DMS114 treated with DMSO at 0.1 percent for 48 hours (cell line): Measurements from ENCODE around the gene ANKRD53.

ENCODE experiments used
- DNase-seq: peaks from one replicate; lab custom pipeline; 2025; ENCODE audit not compliant: unreplicated experiment; lab: John Stamatoyannopoulos, UW

ANKRD53 gene

GRCh38 chr2:70943205-70943871, 35.1 kb upstream of the ANKRD53 start:
- no peak for DNase-seq

DNA sequence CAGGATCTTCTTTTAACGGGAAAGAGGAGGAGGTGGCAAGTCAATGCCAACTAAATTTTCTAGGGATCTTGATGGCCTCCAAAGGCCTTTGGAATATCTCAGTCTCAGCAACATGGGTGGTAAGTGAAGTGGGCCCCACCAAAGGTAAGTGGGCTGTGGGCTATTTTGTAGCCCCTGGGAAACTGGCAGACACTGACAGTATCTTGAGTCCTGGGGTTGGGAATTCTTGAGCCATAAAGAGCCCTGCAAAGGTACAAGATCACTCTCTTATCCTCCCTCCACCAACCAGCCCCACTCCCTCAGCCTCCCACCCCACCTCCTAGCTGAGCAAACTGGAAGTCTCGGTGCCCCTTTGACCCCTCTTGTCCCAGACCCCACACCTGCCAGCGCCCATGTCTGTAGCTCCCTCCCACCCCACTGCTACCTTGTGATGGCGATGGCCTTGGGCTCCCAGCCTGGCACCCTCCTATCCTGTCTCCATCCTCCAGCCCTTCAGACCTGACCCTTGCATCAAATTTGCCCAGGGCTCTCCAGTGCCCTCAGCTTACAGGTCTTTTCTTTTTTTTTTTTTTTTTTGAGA, 34.2 kb upstream of the ANKRD53 start:
- no peak for DNase-seq

GRCh38 chr2:70946832-70947442, 31.5 kb upstream of the ANKRD53 start:
- DNase-seq: peak; percentile 69

DNA sequence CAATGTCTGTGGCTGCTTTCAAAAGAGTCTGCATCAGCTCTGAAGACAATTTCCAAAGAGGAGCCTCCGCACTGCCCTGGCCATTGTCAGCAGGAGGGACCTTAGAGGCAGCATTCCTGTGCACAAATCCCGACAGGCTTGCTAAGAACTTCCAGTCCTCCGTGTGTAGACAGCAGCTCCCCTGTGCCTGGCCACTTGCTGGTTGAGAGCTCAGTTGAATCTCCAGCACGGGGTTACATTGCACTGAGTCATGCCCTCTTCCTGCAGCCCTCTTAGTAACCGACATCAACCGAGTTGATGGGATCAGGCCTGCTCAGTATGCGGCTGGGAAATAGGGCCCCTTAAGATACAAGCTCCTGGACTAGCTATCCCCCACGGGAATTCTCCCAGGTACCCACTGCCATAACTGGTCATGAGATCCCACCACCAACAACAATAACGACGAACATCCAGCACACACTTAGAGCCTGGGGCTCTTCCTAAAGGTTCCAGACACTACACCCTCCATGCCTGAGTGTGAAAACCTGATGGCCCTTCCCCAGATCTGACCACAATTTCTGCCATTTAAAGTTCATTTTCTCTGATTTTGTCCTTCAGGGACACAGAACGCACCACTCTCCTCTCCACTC, 30.8 kb upstream of the ANKRD53 start:
- DNase-seq: peak; percentile 7

DNA sequence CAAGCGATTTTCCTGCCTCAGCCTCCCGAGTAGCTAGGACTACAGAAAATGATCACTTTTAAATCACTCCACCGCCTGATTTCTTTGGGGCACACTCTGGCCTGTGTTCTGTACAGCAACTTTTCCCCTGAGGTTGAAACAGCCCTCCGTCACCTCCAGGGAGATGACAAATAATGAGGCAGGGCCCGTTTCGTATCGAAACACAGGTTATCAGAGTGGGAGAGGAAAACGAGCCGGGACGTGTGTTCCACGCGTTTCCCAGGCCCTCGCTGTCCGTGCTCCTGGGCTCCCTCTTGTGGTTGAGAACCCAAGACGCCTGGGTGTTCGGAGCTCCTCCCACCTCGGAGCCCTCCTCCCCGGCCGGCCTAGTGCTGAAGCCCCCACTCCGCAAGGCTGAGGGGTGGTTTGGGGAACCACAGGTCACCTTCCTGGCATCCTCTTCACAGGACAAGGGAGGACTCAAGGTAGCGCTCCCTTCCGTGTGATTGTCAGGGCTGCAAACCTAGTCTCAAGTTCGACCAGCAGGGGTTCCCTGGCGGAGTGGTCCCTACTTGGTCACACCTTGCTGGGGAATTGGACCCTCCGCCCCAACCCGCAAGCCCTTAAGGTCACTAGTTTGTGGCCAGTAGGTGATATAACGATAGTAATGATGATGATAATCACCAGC, 30.0 kb upstream of the ANKRD53 start:
- DNase-seq: peak; percentile 65

- no peak for DNase-seq
Observed at GRCh38 chr2:70949086-70949485, 29.3 kb upstream of the ANKRD53 start.

- no peak for DNase-seq
Observed at GRCh38 chr2:70954886-70955285, 23.5 kb upstream of the ANKRD53 start.

- no peak for DNase-seq
Observed at GRCh38 chr2:70956141-70956540, 22.3 kb upstream of the ANKRD53 start.

DNA sequence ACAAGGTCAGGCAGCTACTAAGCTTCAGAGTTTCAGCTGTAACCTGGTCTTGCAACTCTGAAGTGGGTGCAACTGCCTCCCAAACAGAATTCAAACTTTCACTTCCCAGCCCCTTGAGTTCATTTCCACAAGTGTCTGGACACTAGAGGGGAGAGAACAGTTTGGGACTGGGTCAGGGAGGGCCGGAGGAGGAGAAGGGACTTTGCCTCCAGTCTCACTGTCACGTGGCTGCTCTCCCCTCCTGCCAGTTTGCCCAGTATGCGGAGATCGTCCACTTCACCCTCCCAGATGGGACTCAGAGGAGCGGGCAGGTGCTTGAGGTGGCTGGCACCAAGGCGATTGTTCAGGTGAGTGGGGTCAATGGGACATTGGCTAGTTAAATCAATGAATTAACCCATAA, 20.6 kb upstream of the ANKRD53 start:
- DNase-seq: no peak

DNA sequence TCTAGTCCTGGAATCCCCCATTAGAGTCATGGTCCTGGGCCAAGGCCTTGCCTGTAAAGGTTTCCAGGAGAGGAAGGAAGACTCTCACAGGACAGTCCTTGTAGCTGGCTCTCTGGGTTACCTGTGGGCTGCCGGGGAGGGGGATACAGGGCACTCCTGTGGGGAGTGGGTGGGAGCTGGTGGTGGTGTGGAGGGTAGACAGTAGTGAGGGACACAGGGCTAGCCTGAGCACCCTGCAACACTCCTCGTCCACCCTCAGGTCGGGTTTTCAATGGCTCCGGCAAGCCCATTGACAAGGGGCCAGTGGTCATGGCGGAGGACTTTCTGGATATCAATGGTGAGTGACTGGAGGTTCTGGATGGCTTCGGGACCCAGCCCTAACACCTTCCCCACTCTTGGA, 19.7 kb upstream of the ANKRD53 start:
- no peak for DNase-seq

DNA sequence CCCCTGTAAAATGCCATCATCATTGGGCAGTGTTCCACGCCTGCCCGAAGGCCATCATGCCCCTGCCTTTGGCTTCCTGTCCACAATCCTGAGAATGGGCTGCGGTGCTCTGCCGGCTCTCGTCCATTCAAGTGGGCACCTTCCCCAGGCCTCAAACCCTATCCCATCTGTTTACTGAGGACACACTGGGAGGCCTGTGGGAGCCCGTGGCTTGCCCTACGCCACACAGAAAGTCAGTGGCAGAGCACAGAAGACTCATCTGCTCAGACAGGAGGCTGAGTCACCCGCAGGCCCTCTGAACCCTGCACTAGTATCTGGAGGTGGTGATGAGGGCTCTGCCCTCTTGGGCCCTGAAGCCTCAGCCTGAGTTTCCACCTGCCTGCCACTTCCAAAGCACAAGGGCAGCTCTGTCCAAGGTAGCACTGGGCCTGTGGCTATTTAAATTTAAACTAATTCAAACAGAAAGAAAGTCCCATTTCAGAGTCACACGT, 19.1 kb upstream of the ANKRD53 start:
- no peak for DNase-seq

DNA sequence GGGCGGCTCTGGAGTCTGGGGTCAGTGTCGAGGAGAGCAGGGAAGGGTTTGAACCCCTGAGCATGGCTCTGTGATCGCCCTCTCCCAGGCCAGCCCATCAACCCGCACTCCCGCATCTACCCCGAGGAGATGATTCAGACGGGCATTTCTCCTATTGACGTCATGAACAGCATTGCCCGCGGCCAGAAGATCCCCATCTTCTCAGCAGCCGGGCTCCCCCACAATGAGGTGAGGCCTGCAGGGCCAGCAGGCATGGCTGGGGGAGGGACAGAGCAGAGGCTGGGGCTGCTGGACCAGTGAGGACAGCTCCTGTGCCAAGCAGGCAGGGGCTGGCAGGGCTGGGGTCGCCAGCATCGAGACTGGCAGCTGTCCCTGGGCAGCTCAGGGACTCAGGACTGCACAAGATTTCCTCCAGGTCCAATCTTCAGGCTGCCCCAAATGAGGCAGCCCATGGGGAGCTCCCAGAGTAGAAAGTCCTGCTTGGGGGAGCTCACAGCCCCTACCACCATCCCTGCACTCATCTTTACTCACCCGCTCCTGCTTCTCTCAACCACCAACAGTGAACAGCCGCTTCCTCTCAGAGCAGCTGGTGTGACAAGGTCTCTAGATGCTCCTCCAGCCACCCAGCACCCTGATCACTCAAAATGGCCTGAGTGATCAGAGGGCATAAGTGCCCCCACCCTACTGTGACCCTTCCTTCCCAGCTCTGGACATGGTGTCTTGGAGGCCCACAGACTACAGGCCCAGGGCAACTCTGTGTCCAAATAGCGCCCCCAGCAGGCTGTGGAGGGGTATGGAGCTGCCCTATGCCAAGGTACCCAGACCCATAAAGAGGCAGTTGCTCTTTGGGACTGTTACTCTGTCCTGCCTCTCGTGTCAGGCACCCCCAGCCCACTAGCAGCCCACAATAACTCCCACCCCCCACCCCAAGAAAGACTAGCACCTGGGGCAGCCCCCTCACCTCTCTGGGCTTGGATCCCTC, 18.3 kb upstream of the ANKRD53 start:
- no peak for DNase-seq

DNA sequence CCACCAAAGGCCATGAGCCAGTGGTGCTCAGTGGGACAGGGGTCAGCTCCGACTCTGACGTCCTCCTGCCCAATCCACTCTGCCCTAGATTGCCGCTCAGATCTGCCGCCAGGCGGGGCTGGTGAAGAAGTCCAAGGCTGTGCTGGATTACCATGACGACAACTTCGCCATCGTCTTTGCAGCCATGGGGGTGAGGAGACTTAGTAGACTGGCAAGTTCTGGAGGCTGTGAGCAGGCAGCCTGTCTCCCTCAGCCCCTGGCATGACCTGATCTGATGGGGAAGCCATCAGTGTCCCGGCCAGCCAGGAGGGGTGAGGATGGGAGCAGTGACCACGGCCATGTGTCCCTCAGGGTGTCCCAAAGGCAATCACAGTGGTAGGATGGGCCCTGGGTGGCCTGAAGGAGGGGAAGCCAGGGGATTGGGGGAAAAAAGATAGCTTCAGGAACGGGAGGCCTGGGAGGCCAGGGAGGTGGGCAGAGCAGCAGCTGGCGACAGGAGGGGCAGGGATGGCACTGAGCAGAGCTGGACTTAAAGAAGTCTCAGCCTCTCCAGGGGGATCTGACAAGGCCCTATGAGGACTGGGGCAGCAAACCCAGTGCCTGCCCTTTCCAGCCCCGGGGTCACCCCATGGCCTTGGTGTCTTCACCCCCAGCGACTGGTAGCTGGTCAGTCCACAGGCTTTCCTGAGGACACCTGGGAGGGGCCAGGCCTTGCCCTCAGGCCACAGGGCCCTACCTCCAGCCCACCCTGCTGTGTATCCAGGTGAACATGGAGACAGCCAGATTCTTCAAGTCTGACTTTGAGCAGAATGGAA, 17.4 kb upstream of the ANKRD53 start:
- no peak for DNase-seq

DNA sequence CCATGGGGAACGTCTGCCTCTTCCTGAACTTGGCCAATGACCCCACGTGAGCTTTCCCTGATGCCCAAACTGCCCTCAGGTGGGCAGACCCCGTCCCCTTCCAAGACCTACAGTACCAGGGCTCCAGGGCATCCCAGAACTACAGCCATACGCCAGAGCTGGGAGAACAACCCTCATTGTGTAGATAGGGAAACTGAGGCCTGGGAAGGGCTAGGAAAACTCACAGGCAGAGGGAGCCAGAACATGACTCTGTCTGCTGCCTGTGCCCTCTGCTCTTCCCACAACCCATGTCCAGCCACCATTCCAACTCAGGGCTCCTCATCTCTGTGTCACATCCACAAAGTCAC, 16.8 kb upstream of the ANKRD53 start:
- DNase-seq: no peak

DNA sequence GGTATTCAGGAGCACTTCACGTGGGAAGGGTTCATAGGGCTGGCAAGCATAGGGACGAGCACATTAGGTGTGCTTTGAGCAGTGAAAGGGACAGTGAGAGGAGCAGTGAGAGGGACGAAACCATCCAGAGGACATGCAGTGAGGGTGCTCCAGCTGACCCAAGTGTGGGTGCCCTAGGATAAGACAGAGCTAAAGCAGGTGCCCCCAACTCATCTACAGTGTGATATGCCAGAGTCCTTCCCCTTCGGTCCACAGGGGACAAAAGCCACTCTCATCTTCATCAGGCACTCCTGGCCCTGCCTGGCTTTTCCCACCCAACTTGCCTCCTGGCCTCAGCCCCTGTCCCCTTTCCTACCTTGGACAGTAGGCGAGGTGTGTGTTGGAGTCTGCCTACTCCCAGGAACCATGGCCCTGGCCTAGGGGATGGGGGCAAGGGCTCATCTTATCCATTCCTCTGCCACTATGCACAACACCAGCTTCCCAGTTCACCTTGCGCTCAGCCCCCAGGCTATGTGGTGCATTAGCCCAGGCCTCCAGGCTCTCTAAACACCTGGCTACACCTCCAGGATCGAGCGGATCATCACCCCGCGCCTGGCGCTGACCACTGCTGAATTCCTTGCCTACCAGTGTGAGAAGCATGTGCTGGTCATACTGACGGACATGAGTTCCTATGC, 16.1 kb upstream of the ANKRD53 start:
- DNase-seq: no peak

DNA sequence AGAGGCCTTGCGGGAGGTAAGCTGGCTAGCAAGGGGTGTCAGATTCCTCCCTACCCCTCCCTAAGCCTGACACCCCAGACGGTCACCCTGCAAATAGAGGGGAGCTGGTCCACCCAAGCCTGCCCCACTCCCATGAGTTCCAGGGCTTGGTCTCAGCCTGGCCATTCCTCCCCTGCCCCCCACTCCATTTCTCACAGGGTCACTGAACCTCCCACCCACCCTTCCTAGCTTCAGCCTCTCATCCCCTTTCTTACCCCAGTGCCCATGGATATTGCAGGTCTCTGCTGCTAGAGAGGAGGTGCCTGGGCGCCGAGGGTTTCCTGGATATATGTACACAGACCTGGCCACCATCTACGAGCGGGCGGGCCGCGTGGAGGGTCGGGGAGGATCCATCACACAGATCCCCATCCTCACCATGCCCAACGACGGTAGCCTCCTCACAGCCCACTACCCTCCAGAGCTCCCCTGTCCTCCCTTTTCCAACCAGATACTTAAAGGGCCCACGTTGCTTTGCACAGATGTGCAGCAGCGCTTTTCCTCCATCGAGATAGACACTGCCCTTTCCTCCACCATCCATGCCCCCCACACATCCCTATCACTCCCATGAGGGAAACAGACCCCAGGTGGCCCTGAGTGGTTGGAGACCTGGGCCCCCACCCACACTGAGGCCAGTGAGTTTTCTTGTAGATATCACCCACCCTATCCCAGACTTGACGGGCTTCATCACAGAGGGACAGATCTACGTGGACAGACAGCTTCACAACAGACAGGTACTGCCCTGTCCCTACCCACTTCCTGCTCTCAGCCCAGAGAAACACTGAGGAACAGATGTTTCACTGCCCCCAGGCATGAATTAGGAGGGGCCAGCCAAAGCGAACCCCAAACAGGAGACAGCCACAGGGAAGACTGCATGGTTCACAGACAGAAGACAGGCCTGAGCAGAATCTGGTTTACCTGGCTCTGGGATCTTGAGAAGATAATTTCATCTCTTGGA, 15.2 kb upstream of the ANKRD53 start:
- no peak for DNase-seq

GRCh38 chr2:70964133-70964532, 14.3 kb upstream of the ANKRD53 start:
- DNase-seq: no peak
